HS-27A (cell line): ENCODE data around the gene S1PR2.
"Not testable (repeated sequence)": the region's sequence is repeated elsewhere in the genome, so short reads cannot be mapped to it uniquely, and the experiment has no call there.

Source experiments
- DNase-seq: peaks from one replicate; pipeline ENCODE4 v3.0.0-alpha.2; 2012; ENCODE audit warnings: low read depth, missing footprints

The S1PR2 gene

DNA sequence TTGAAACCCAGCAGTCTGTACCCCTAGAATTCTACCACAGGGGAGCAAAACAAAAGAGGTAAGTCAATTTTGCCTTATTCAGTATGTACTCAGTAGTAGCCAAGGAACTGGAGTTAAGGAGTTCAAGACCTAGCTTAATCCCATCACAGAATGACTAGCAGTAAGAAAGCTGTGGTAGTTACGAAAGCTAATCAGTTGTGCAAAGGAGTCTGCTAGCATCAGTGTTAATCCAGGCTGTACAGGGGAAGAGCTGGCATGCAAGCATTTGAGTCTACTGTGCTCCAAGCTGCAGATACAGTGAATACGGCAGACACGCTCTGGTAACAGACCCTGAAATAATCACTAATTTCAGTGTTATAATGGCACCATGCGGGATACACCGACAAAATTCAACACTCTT, 41.1 kb downstream of the S1PR2 start:
- DNase-seq = no peak

DNA sequence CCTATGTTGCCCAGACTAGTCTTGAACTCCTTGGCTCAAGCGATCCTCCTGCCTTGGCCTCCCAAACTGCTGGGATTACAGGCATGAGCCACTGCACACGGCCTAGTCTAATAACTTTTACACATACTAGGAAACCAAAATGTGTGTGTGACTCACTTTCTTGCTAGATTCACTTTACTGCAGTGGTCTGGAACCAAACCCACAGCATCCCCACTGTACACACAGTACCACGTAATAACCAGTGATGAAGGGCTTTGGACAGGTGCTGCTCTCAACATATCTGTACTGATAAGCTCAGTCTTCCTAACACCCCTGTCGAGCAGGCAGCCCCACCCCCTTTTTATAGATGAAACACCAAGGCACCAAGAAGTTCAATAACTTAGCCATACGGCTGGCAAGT, 41.5 kb downstream of the S1PR2 start:
- no peak for DNase-seq

DNA sequence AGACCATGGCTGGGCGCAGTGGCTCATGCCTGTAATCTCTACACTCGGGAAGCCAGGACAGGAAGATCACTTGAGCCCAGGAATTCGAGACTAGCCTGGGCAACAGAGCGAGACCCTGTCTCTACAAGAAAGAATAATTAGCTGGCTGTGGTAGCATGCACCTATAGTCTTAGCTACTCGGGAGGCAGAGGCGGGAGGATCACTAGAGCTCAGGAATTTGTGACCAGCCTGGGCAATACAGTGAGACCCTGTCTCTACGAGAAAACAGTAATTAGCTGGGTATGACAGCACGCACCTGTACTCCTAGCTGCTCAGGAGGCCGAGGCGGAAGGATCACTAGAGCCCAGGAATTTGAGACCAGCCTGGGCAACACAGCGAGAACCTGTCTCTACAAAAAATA, 43.8 kb downstream of the S1PR2 start:
- no peak for DNase-seq

DNA sequence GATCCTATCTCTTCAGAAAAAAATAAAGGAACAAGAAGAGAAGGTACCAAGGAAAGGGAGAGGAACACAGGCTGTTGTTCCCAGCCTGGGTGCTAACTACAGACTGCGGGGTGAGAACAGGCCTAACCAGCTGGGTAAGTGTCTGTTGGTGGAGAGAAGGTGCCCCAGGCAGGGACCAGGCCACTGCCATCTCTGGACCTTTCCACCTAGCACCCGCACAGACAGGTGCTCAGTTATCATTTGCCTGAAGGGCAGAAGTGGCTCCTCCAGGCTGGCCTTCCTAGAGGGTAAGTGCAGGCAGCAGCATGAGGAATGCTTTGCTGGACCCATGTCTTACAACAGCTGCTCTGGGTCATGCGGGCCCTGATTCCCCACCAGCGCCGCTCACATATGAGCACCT, 46.5 kb downstream of the S1PR2 start:
- no peak for DNase-seq

DNA sequence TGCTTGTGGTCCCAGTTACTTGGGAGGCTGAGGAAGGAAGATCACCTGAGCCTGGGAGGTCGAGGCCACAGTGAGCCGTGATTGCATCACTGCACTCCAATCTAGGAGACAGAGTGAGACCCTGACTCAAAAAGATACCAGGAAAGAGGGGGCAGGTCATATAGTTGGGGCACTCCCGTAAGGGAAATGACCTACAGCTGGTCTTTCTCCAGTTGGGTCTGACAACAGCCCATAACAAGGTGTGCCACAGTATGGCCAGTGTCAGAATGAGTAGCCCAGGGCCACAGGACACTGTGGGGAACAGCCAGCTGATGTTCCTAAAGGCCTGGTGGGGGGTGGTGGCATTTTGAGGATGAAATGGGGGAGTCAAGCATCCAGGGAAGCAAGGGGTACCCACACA, 47.2 kb downstream of the S1PR2 start:
- DNase-seq = no peak

DNA sequence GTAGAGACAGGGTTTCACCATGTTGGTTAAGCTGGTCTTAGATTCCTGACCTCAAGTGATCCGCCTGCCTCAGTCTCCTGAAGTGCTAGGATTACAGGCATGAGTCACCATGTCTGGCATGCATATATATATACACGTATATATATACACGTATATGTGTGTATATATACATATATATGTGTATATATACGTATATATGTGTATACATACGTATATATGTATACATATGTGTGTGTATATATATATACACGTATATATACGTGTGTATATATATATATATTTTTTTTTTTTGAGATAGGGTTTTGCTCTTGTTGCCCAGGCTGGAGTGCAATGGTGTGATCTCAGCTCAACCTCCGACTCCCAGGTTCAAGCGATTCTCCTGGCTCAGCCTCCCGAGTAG, 48.3 kb downstream of the S1PR2 start:
- DNase-seq = no peak

DNA sequence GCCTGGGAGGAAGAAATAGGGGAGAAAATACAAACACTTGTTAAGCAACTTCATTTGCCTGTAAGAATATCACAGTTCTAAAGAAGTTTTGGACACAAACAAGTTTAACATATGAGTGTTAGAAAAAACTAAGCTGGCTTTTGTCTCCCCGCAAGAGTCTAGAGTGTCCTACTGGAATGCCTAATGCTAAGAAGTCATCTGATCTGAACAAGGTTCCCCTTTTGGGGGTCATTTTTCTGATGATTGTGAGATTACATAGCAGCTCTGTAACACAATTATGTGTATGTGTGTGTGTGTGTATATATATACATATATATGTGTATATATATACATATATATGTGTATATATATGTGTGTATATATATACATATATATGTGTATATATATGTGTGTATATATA, 49.1 kb downstream of the S1PR2 start:
- no peak for DNase-seq

DNA sequence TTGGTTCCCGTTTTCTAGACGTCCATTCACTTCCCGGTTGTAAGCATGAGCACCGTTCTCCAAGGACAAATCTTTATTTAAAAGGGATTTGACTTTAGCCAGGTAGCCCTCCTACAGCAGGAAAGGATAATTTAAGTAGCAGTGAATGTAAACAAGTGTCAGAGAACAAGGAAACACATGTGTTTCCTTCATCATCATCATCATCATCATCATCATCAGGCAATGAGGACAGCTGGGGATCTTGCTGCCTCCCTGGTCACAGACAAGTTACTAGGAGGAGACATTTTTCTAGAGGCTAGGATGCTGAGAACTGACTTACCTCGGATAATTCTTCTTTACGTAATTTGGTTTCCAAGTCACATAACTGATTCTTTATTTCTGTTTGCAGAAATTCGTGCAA, 50.7 kb downstream of the S1PR2 start:
- DNase-seq = no peak

DNA sequence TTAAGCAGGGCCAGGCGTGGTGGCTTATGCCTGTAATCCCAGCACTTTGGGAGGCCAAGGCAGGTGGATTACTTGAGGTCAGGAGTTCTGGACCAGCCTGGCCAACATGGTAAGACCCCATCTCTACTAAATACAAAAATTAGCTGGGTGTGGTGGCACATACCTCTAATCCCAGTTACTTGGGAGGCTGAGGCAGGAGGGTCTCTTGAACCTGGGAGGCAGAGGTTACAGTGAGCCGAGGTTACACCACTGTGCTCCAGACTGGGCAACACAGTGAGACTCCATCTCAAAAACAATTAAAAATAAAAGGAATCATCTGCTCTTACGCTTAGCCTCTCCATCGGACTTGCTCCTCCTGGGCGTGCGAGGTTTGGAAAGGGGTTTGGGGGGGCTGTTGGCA, 51.1 kb downstream of the S1PR2 start:
- not testable (repeated sequence) for DNase-seq

DNA sequence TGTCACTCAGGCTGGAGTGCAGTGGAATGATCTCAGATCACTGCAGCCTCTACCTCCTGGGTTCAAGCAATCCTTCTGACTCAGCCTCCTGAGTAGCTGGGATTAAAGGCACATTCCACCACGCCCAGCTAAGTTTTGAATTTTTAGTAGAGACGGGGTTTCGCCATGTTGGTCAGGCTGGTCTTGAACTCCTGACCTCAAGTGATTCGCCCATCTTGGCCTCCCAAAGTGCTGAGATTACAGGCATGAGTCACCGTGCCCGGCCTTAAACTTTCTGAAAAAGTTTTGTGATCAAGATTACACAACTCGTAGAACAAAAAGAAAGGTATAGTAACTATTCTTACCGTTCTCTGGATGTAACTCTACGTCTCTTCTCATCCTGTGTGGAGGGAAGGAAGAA, 57.6 kb downstream of the S1PR2 start:
- DNase-seq = peak; percentile 30
